Cardiac fibroblast (primary cell): ENCODE results near the gene RAG1.

Experiments
- DNase-seq, 2 donors: peaks; one replicate each; pipeline versions ENCODE4 v3.0.0 to v3.0.0-alpha.2; 2010; ENCODE audit warnings: low read depth in 2 of 2
- H3K4me3 ChIP-seq, 2 donors: replicated peaks in 1 of 2; 1 replicate in 1 of 2; 2 replicates in 1 of 2; pipeline ENCODE4 v1.5.1; 2011; ENCODE audit warnings: low read depth in 2 of 2, low read length in 2 of 2, mild to moderate bottlenecking in 2 of 2, moderate library complexity in 1 of 2
- CTCF ChIP-seq: IDR thresholded peaks from one replicate; pipeline ENCODE4 v1.5.1; 2011; ENCODE audit warnings: low read depth, mild to moderate bottlenecking, low read length, inconsistent platforms

RAG1 gene

GRCh38 chr11:36627006-36627405 is 59.2 kb downstream of the RAG1 start:
- H3K4me3 ChIP-seq, result no peak overlapping the region
- DNase-seq, result no peak
- TF ChIP-seq CTCF, result no peak

GRCh38 chr11:36627471-36627870 is 59.7 kb downstream of the RAG1 start:
- no peak for TF ChIP-seq CTCF
- no peak for DNase-seq
- no peak overlapping the region for H3K4me3 ChIP-seq

- H3K4me3 ChIP-seq, result no peak overlapping the region
- TF ChIP-seq CTCF, result no peak
- no peak for DNase-seq
These were observed 60.3 kb downstream of the RAG1 start for GRCh38 chr11:36628141-36628540.

- H3K4me3 ChIP-seq, result no peak overlapping the region
- TF ChIP-seq CTCF, result no peak
- DNase-seq, result no peak
These were observed 61.0 kb downstream of the RAG1 start for GRCh38 chr11:36628765-36629244.
